Measurements from ENCODE around the gene LPCAT4. TPM values are rescaled to one million over a fixed set of nuclear protein-coding genes. Genes with fewer than 3 reads are reported as not detected.

The LPCAT4 gene
- total and polyA plus RNA-seq, 4 donors: 12.7 to 30.3 (median 20.2) TPM

GRCh38 chr15:34329006-34329405 is 38.0 kb downstream of the LPCAT4 start:
- DNase-seq: no peak
- WGBS, 2 donors: 68 to 74% methylated on average over 2 of the region's 2 CpGs
- H3K36me3 ChIP-seq (ENCODE audit: control insufficient read depth in 4 of 4, insufficient read depth in 4 of 4, low read length in 4 of 4): no peaks in the 10 kb centered on the region
- no peak overlapping the region for H3K4me3 ChIP-seq
- ATAC-seq (ENCODE audit: insufficient read depth, low FRiP score): no peak
- H3K4me1 ChIP-seq (ENCODE audit: control insufficient read depth in 5 of 5, insufficient read depth in 5 of 5, low read length in 5 of 5): peaks cover 0 to 5% (median 0%) of the 10 kb centered on the region in 5 donors
- no peak for TF ChIP-seq CTCF (IDR thresholded peaks at IDR 0.05; ENCODE audit: control extremely low read depth, extremely low read depth)
- no peaks in the 10 kb centered on the region for H3K9me3 ChIP-seq (ENCODE audit: control insufficient read depth in 4 of 4, insufficient read depth in 3 of 4, low read length in 3 of 4)
- H3K9ac ChIP-seq (ENCODE audit: insufficient read depth in 1 of 2, low read length in 2 of 2): no peak overlapping the region
- H3K27ac ChIP-seq (ENCODE audit: low read depth in 1 of 2, low read length in 1 of 2): no peak overlapping the region
- H3K27me3 ChIP-seq (ENCODE audit: control insufficient read depth in 3 of 3, insufficient read depth in 3 of 3, low read length in 2 of 3): no peaks in the 10 kb centered on the region

- 61 to 81% methylated on average over 4 of the region's 4 CpGs for WGBS, 2 donors
- no peak for ATAC-seq (ENCODE audit: insufficient read depth, low FRiP score)
- H3K27me3 ChIP-seq (ENCODE audit: control insufficient read depth in 3 of 3, insufficient read depth in 3 of 3, low read length in 2 of 3): no peaks in the 10 kb centered on the region
- TF ChIP-seq CTCF (IDR thresholded peaks at IDR 0.05; ENCODE audit: control extremely low read depth, extremely low read depth): no peak
- no peaks in the 10 kb centered on the region for H3K36me3 ChIP-seq (ENCODE audit: control insufficient read depth in 4 of 4, insufficient read depth in 4 of 4, low read length in 4 of 4)
- peaks cover 0 to 5% (median 0%) of the 10 kb centered on the region in 5 donors for H3K4me1 ChIP-seq (ENCODE audit: control insufficient read depth in 5 of 5, insufficient read depth in 5 of 5, low read length in 5 of 5)
- H3K4me3 ChIP-seq: no peak overlapping the region
- no peak overlapping the region for H3K27ac ChIP-seq (ENCODE audit: low read depth in 1 of 2, low read length in 1 of 2)
- H3K9me3 ChIP-seq (ENCODE audit: control insufficient read depth in 4 of 4, insufficient read depth in 3 of 4, low read length in 3 of 4): no peaks in the 10 kb centered on the region
- no peak overlapping the region for H3K9ac ChIP-seq (ENCODE audit: insufficient read depth in 1 of 2, low read length in 2 of 2)
- no peak for DNase-seq
These were observed 39.1 kb downstream of the LPCAT4 start for GRCh38 chr15:34327906-34328305.

GRCh38 chr15:34325368-34325767 is 41.6 kb downstream of the LPCAT4 start:
- Histone ChIP-seq H3K4me1 (ENCODE audit: control insufficient read depth in 5 of 5, insufficient read depth in 5 of 5, low read length in 5 of 5) (peaks cover 0 to 5% (median 0%) of the 10 kb centered on the region in 5 donors), H3K4me3 (no peak overlapping the region), H3K27ac (ENCODE audit: low read depth in 1 of 2, low read length in 1 of 2) (no peak overlapping the region), H3K36me3 (ENCODE audit: control insufficient read depth in 4 of 4, insufficient read depth in 4 of 4, low read length in 4 of 4) (no peaks in the 10 kb centered on the region), H3K27me3 (ENCODE audit: control insufficient read depth in 3 of 3, insufficient read depth in 3 of 3, low read length in 2 of 3) (no peaks in the 10 kb centered on the region), H3K9me3 (ENCODE audit: control insufficient read depth in 4 of 4, insufficient read depth in 3 of 4, low read length in 3 of 4) (no peaks in the 10 kb centered on the region), H3K9ac (ENCODE audit: insufficient read depth in 1 of 2, low read length in 2 of 2) (no peak overlapping the region)
- ATAC-seq (ENCODE audit: insufficient read depth, low FRiP score) (no peak), DNase-seq (no peak)
- no peak for TF ChIP-seq CTCF (IDR thresholded peaks at IDR 0.05; ENCODE audit: control extremely low read depth, extremely low read depth)

GRCh38 chr15:34324933-34325332 is 42.1 kb downstream of the LPCAT4 start:
- H3K9ac ChIP-seq (ENCODE audit: insufficient read depth in 1 of 2, low read length in 2 of 2): no peak overlapping the region
- no peaks in the 10 kb centered on the region for H3K36me3 ChIP-seq (ENCODE audit: control insufficient read depth in 4 of 4, insufficient read depth in 4 of 4, low read length in 4 of 4)
- no peak for TF ChIP-seq CTCF (IDR thresholded peaks at IDR 0.05; ENCODE audit: control extremely low read depth, extremely low read depth)
- DNase-seq (no peak), ATAC-seq (ENCODE audit: insufficient read depth, low FRiP score) (no peak)
- H3K4me3 ChIP-seq: no peak overlapping the region
- H3K27me3 ChIP-seq (ENCODE audit: control insufficient read depth in 3 of 3, insufficient read depth in 3 of 3, low read length in 2 of 3): no peaks in the 10 kb centered on the region
- H3K4me1 ChIP-seq (ENCODE audit: control insufficient read depth in 5 of 5, insufficient read depth in 5 of 5, low read length in 5 of 5): peaks cover 0 to 5% (median 0%) of the 10 kb centered on the region in 5 donors
- no peak overlapping the region for H3K27ac ChIP-seq (ENCODE audit: low read depth in 1 of 2, low read length in 1 of 2)
- H3K9me3 ChIP-seq (ENCODE audit: control insufficient read depth in 4 of 4, insufficient read depth in 3 of 4, low read length in 3 of 4): no peaks in the 10 kb centered on the region
- WGBS, 2 donors: 96% methylated on average over 1 of the region's 1 CpG

Data from lung (tissue), 12 donors.